BE2C (cell line): ENCODE data around the gene FAM216B.
"Not testable (repeated sequence)": the region's sequence is repeated elsewhere in the genome, so short reads cannot be mapped to it uniquely, and the experiment has no call there.

ENCODE experiments used
- DNase-seq: peaks from one replicate; pipeline ENCODE4 v3.0.0-alpha.2; 2020
- H3K27me3 ChIP-seq: fragments of 250-450 bp; sonication (Bioruptor Pico); 2 replicates; pipeline ENCODE4 v1.5.1; 2020; ENCODE audit warnings: mild to moderate bottlenecking
- H3K36me3 ChIP-seq: fragments of 250-450 bp; sonication (Bioruptor Pico); 2 replicates; pipeline ENCODE4 v1.5.1; 2020; ENCODE audit warnings: mild to moderate bottlenecking
- H3K4me1 ChIP-seq: fragments of 250-450 bp; sonication (Bioruptor Pico); 2 replicates; pipeline ENCODE4 v1.5.1; 2020
- H3K4me3 ChIP-seq: 2 replicates; pipeline ENCODE4 v1.5.1; 2011; ENCODE audit warnings: low read depth, low read length
- H3K9me3 ChIP-seq: fragments of 250-450 bp; sonication (Bioruptor Pico); 2 replicates; pipeline ENCODE4 v1.5.1; 2020
- CTCF ChIP-seq: IDR thresholded peaks from 2 replicates; pipeline ENCODE4 v1.5.1; 2012; ENCODE audit warnings: mild to moderate bottlenecking, low read depth, low read length

Gene FAM216B

GRCh38 chr13:42762917-42763316 is 18.5 kb upstream of the FAM216B start:
- no peaks in the 10 kb centered on the region for H3K36me3 ChIP-seq
- no peaks in the 10 kb centered on the region for H3K4me1 ChIP-seq
- H3K4me3 ChIP-seq = no peak overlapping the region
- no peak for DNase-seq
- no peak for TF ChIP-seq CTCF
- H3K27me3 ChIP-seq = no peaks in the 10 kb centered on the region
- no peaks in the 10 kb centered on the region for H3K9me3 ChIP-seq

GRCh38 chr13:42766016-42766415 is 15.4 kb upstream of the FAM216B start:
- H3K9me3 ChIP-seq = no peaks in the 10 kb centered on the region
- H3K27me3 ChIP-seq = no peaks in the 10 kb centered on the region
- DNase-seq = no peak
- no peak overlapping the region for H3K4me3 ChIP-seq
- H3K4me1 ChIP-seq = no peaks in the 10 kb centered on the region
- TF ChIP-seq CTCF = no peak
- H3K36me3 ChIP-seq = no peaks in the 10 kb centered on the region

GRCh38 chr13:42769650-42770049 is 11.7 kb upstream of the FAM216B start:
- Histone ChIP-seq H3K4me1 (no peaks in the 10 kb centered on the region), H3K9me3 (no peaks in the 10 kb centered on the region), H3K4me3 (no peak overlapping the region), H3K36me3 (no peaks in the 10 kb centered on the region), H3K27me3 (no peaks in the 10 kb centered on the region)
- DNase-seq = peak; percentile 20
- peak; percentile 28 for TF ChIP-seq CTCF

GRCh38 chr13:42776558-42776957 is 4.8 kb upstream of the FAM216B start:
- not testable (repeated sequence) for H3K27me3 ChIP-seq, H3K36me3 ChIP-seq, DNase-seq, H3K4me3 ChIP-seq, H3K9me3 ChIP-seq, H3K4me1 ChIP-seq

- H3K4me3 ChIP-seq = no peak overlapping the region
- H3K4me1 ChIP-seq = no peaks in the 10 kb centered on the region
- DNase-seq = no peak
- TF ChIP-seq CTCF = no peak
- no peaks in the 10 kb centered on the region for H3K36me3 ChIP-seq
- no peaks in the 10 kb centered on the region; the same call in 1 of the 2 replicates for H3K9me3 ChIP-seq
- no peaks in the 10 kb centered on the region for H3K27me3 ChIP-seq
Observed at GRCh38 chr13:42777467-42777866, 3.9 kb upstream of the FAM216B start.

GRCh38 chr13:42780044-42780443 is 1.3 kb upstream of the FAM216B start:
- Histone ChIP-seq H3K27me3 (no peaks in the 10 kb centered on the region), H3K9me3 (no peaks in the 10 kb centered on the region; the same call in 1 of the 2 replicates), H3K4me1 (no peaks in the 10 kb centered on the region), H3K36me3 (no peaks in the 10 kb centered on the region), H3K4me3 (no peak overlapping the region)
- TF ChIP-seq CTCF = no peak
- no peak for DNase-seq

- no peak for DNase-seq
- Histone ChIP-seq H3K4me3 (no peak overlapping the region), H3K9me3 (no peaks in the 10 kb centered on the region), H3K36me3 (no peaks in the 10 kb centered on the region), H3K27me3 (no peaks in the 10 kb centered on the region), H3K4me1 (no peaks in the 10 kb centered on the region)
- no peak for TF ChIP-seq CTCF
Observed at GRCh38 chr13:42786715-42787114, 5.3 kb downstream of the FAM216B start.
